SK-N-SH treated with all-trans-retinoic acid at 6 μM for 48 hours (cell line): ENCODE measurements around the gene MVB12B.

ENCODE experiments used
- ATAC-seq: fragments of 200-7000 bp; cut with Tn5 transposase; 3 replicates; pipeline ENCODE4 v1.9.1; 2020; ENCODE audit warnings: mild to moderate bottlenecking, moderate library complexity
- ARNTL ChIP-seq: fragments of 450-650 bp; formaldehyde crosslinking; IDR thresholded peaks from 2 replicates; pipeline ENCODE4 v1.5.0; 2020; ENCODE audit warnings: low read depth, mild to moderate bottlenecking, moderate library complexity, borderline replicate concordance
- BACH2 ChIP-seq: fragments of 250-450 bp; sonication (Bioruptor Pico); IDR thresholded peaks from 2 replicates; pipeline ENCODE4 v1.9.0; 2021; ENCODE audit warnings: mild to moderate bottlenecking, borderline replicate concordance
- CSDC2 ChIP-seq: fragments of 250-450 bp; sonication (Bioruptor Pico); IDR thresholded peaks from 2 replicates; pipeline ENCODE4 v1.5.0; 2020; ENCODE audit warnings: mild to moderate bottlenecking, moderate library complexity
- CSRNP3 ChIP-seq: fragments of 250-450 bp; sonication (Bioruptor Pico); IDR thresholded peaks from 2 replicates; pipeline ENCODE4 v1.5.1; 2021; ENCODE audit warnings: mild to moderate bottlenecking, moderate library complexity
- ESRRG ChIP-seq: fragments of 250-450 bp; sonication (Bioruptor Pico); IDR thresholded peaks from 2 replicates; pipeline ENCODE4 v1.6.1; 2021; ENCODE audit warnings: mild to moderate bottlenecking
- GLIS3 ChIP-seq: fragments of 250-450 bp; sonication (Bioruptor Pico); IDR thresholded peaks from 2 replicates; pipeline ENCODE4 v1.5.0; 2020; ENCODE audit warnings: mild to moderate bottlenecking, moderate library complexity
- ISL1 ChIP-seq: fragments of 250-450 bp; sonication (Bioruptor Pico); IDR thresholded peaks from 2 replicates; pipeline ENCODE4 v2.1.2; 2022; ENCODE audit warnings: mild to moderate bottlenecking, moderate library complexity
- OSR1 ChIP-seq: fragments of 250-450 bp; sonication (Bioruptor Pico); IDR thresholded peaks from 2 replicates; pipeline ENCODE4 v1.8.0; 2022; ENCODE audit warnings: moderate library complexity, mild to moderate bottlenecking, inconsistent platforms
- PPARA ChIP-seq: fragments of 250-450 bp; sonication (Bioruptor Pico); IDR thresholded peaks from 2 replicates; pipeline ENCODE4 v1.5.0; 2020; ENCODE audit warnings: mild to moderate bottlenecking, borderline replicate concordance
- RARB ChIP-seq: fragments of 250-450 bp; sonication (Bioruptor Pico); IDR thresholded peaks from 2 replicates; pipeline ENCODE4 v1.8.0; 2021; ENCODE audit warnings: mild to moderate bottlenecking, moderate library complexity
- SNAI2 ChIP-seq: fragments of 250-450 bp; sonication (Bioruptor Pico); IDR thresholded peaks from 2 replicates; pipeline ENCODE4 v1.5.0; 2020; ENCODE audit warnings: mild to moderate bottlenecking, moderate library complexity
- TCF4 ChIP-seq: fragments of 250-450 bp; sonication (Bioruptor Pico); IDR thresholded peaks from 2 replicates; pipeline ENCODE4 v1.8.0; 2021; ENCODE audit warnings: mild to moderate bottlenecking, moderate library complexity, borderline replicate concordance
- TOX ChIP-seq: fragments of 250-450 bp; sonication (Bioruptor Pico); IDR thresholded peaks from 2 replicates; pipeline ENCODE4 v1.8.0; 2021; ENCODE audit warnings: mild to moderate bottlenecking, moderate library complexity, borderline replicate concordance
- TSHZ2 ChIP-seq: fragments of 250-450 bp; sonication (Bioruptor Pico); IDR thresholded peaks from 2 replicates; pipeline ENCODE4 v1.5.0; 2020; ENCODE audit warnings: mild to moderate bottlenecking, moderate library complexity
- ZC3H10 ChIP-seq: fragments of 250-450 bp; sonication (Bioruptor Pico); IDR thresholded peaks from 2 replicates; pipeline ENCODE4 v1.5.1; 2021; ENCODE audit warnings: mild to moderate bottlenecking, moderate library complexity
- ZFP3 ChIP-seq: fragments of 250-450 bp; sonication (Bioruptor Pico); IDR thresholded peaks from 2 replicates; pipeline ENCODE4 v1.5.0; 2020; ENCODE audit warnings: mild to moderate bottlenecking, moderate library complexity
- ZFP30 ChIP-seq: fragments of 450-650 bp; formaldehyde crosslinking; IDR thresholded peaks from 2 replicates; pipeline ENCODE4 v1.5.0; 2022; ENCODE audit warnings: mild to moderate bottlenecking, moderate library complexity
- ZNF565 ChIP-seq: fragments of 450-650 bp; formaldehyde crosslinking; conservative IDR thresholded peaks from 2 replicates; pipeline ENCODE4 v1.5.0; 2020; ENCODE audit warnings: low read depth, mild to moderate bottlenecking, moderate library complexity
- ZNF70 ChIP-seq: fragments of 450-650 bp; formaldehyde crosslinking; IDR thresholded peaks from 2 replicates; pipeline ENCODE4 v1.5.0; 2020; ENCODE audit warnings: mild to moderate bottlenecking, moderate library complexity
- ZNF8 ChIP-seq: fragments of 450-650 bp; formaldehyde crosslinking; IDR thresholded peaks from 2 replicates; pipeline ENCODE4 v1.5.0; 2020; ENCODE audit warnings: mild to moderate bottlenecking, moderate library complexity
- TF ChIP-seq, protein P1 (sequence below): fragments of 250-450 bp; sonication (Bioruptor Pico); IDR thresholded peaks from 2 replicates; pipeline ENCODE4 v1.5.1; 2020; ENCODE audit warnings: low read depth, mild to moderate bottlenecking, moderate library complexity

Gene MVB12B

GRCh38 chr9:126437701-126438100 is 111.1 kb downstream of the MVB12B start (continued):
- TF ChIP-seq ESRRG (CRISPR knock-in tag), result no peak

DNA sequence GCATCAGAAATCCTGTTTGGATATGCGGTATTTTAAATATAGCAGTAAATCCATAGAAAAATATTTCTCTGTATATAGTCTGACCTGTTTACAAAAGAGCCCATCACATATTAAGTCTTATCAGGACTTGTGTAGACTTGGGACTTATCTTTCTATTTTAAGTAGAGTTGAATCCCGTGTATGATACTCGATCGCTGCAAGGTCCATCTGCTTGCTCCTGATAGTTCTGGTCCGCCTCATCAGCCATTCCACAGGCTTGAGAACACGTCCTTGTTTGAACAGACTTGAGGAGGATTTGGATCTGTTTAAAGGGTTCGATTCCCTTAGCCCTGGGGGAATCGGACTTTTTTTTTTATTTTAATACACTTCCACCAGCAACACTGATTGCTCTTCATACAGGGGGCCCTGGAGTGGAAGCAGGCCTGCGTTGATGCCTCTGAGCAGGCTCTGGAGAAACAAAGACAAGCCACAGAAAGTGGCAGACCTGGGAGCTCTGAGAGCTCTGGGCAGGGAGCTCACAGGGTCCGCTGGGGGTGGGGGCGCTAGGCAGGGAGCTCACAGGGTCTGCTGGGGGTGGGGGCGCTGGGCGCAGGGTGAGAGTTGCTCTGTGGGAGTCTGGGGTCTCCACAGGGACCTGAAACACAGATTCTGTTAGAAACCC is 112.2 kb downstream of the MVB12B start:
- TF ChIP-seq CSDC2 (CRISPR knock-in tag) (no peak), CSRNP3 (no peak), ZNF70 (no peak), ZFP3 (CRISPR knock-in tag) (no peak), TOX (CRISPR knock-in tag) (no peak), PPARA (no peak), ZFP30 (CRISPR knock-in tag) (no peak), BACH2 (CRISPR knock-in tag) (no peak), SNAI2 (CRISPR knock-in tag) (no peak), GLIS3 (CRISPR knock-in tag) (no peak)
- TF ChIP-seq, protein P1, sequence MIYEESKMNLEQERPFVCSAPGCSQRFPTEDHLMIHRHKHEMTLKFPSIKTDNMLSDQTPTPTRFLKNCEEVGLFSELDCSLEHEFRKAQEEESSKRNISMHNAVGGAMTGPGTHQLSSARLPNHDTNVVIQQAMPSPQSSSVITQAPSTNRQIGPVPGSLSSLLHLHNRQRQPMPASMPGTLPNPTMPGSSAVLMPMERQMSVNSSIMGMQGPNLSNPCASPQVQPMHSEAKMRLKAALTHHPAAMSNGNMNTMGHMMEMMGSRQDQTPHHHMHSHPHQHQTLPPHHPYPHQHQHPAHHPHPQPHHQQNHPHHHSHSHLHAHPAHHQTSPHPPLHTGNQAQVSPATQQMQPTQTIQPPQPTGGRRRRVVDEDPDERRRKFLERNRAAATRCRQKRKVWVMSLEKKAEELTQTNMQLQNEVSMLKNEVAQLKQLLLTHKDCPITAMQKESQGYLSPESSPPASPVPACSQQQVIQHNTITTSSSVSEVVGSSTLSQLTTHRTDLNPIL (CRISPR knock-in tag), result no peak
- no peak; the same call in 2 of the 3 replicates for ATAC-seq

DNA sequence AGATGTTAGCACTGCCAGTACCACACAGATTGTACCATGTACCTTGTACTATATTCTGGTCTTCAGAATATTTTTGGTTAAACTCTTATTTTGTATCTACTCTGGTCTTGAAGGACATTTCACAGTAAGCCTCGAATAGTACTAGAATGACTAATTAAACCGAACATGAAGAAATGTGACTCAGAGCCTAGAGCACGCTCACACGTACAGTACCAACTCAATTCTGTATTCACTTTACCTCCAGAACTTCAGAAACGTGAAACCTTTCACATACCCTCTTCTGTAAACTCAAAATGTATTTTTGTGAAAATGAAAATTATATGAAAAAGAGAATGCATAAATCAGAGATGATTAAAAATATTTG is 112.8 kb downstream of the MVB12B start:
- peak; percentile 74 for ATAC-seq
- TF ChIP-seq ARNTL (CRISPR knock-in tag) (no peak), GLIS3 (CRISPR knock-in tag) (no peak), ISL1 (CRISPR knock-in tag) (no peak), TCF4 (CRISPR knock-in tag) (no peak), ZFP30 (CRISPR knock-in tag) (no peak)
- TF ChIP-seq, protein P1 (CRISPR knock-in tag), result no peak

- TF ChIP-seq CSRNP3 (no peak), SNAI2 (CRISPR knock-in tag) (no peak), ZC3H10 (no peak), TSHZ2 (CRISPR knock-in tag) (no peak), OSR1 (CRISPR knock-in tag) (no peak), ZNF565 (no peak), ARNTL (CRISPR knock-in tag) (no peak), ZFP30 (CRISPR knock-in tag) (no peak), ZFP3 (CRISPR knock-in tag) (no peak), ESRRG (CRISPR knock-in tag) (no peak), TOX (CRISPR knock-in tag) (no peak), ZNF8 (CRISPR knock-in tag) (no peak), TCF4 (CRISPR knock-in tag) (no peak), RARB (CRISPR knock-in tag) (no peak)
- ATAC-seq, result no peak
Observed at GRCh38 chr9:126439883-126440653, 113.4 kb downstream of the MVB12B start.
